ENCODE data around the gene ZBTB5. TPM values are rescaled to one million over a fixed set of nuclear protein-coding genes. Genes with fewer than 3 reads are reported as not detected.
"Not testable (repeated sequence)": the region's sequence is repeated elsewhere in the genome, so short reads cannot be mapped to it uniquely, and the experiment has no call there.

The ZBTB5 gene
- polyA plus RNA-seq, 3 donors: 32.3 to 33.6 (median 32.4) TPM

DNA sequence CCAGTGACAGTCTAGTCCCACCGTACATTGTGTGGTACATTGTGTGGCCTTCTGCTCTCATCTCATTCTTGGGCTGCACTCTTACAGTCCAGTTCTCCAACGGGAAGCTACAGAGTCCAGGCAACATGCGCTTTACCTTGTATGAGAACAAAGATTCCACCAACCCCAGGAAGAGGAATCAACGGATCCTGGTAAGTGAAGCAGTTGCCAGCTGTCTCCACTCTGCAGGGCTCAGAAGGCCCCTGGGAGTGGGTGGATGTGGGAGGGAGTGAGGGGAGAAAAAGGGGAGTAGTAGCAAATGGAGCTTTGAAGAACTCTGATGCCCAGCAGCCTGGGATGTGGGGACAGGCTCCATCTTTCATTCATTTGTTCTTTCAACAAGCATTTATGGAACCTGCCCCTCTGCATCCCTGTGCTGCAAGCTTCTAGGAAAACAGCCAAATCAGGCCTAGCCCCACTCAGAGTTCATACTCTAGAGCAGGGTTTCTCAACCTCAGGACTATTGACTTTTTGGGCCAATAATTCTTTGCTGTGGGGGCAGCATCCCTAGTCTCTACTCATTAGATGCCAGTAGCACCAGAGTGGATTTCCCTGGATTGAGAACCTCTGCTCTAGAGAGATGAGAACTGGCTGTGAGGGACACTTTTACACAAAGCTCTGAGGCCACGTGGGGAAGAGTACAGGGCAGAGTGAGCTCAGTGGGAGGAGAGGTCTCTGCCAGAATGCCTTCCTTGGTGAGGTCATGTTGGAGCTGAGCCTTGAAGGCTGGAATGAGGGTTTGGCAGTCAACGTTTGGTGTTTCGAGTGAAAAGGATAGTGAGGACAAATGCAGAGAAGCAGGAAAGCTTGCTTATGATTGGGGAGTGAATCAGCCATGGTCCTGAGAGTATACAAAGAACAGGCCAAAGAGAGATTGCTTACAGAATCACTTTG lies 21.6 kb upstream of the ZBTB5 start:
- no peak for DNase-seq (ENCODE audit: low read depth in 3 of 3, low spot score in 2 of 3)

DNA sequence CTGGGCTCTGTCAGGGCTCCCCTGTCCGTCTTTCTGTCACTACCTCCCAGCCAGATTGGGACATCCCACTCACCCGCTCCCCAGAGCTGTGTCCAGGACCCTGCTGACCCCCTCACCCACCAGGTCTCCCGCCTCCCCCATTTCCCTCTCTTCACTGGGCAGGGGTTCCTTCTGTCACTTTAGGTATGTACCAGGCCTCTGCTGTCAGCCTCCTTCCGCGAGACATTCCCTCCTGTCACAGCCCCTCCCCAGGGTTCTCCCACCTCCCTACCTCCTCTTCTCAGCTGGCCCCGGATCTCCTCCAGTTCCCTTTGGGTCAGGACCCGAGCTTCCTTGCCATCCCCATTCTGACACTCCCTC lies 21.0 kb upstream of the ZBTB5 start:
- no peak for DNase-seq (ENCODE audit: low read depth in 3 of 3, low spot score in 2 of 3)

DNA sequence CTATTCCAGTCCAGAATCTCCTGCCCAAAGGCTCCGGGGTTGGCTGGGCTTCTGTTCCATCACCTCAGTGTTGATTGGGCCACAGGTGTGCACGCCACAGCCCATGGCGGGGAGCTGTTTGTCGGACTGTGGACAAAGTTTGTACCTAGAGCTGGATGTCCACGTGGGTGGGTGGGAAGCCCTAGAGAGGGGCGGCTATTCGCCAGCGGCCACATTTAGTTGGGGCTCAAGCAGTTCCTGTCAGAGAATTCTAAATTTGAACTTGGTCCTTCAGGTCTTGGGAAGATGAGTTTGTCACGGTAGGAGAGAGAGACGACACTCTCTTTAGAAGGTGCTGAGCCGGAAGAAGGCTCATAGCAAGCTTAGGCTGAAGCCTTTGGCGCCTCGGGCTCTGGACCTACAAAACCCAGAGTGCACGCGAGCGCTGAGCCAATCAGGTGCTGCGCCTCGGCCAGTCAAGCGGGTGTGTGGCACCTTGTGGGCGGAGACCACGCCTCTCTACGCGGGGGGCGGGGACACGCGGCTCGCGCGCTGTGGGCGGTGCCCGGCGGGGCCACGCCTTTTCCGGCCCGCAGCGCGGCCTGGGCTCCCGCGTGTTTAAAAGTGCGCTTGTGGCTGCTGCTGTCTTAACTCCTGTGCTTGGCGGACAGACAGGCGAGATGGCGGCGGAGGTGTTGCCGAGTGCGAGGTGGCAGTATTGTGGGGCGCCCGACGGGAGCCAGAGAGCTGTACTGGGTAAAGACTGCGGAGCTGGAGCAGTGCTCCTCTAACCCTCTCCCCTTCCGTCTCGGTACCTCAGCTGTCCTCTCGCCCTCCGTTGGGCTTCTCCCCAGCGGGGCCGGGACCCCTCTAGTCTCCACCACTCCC lies 20.4 kb upstream of the ZBTB5 start, which contains the start of gene POLR1E:
TSS of gene POLR1E (plus strand) at position 560 of the 867 bp plus-strand sequence. CDS start at position 660, 100 bp downstream.
- DNase-seq (ENCODE audit: low read depth in 3 of 3, low spot score in 2 of 3): peak in 2 of 3 donors; percentile 65 to 80

DNA sequence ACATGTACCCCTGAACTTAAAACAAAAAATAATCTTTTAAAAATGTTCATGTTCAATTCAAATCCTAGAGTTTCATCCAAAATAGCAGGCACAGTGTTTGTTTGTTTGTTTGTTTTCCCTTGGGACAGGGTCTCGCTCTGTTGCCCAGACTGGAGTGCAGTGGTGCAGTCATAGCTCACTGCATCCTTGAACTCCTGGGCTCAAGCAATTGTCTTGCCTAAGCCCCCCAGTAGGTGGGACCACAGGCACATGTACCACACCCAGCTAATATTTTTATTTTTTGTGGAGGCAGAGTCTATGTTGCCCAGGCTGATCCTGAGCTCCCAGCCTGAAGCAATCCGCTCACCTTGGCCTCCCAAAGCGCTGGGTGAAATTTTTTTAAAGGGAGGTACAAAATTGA lies 15.5 kb upstream of the ZBTB5 start:
- no peak for DNase-seq (ENCODE audit: low read depth in 3 of 3, low spot score in 2 of 3)

DNA sequence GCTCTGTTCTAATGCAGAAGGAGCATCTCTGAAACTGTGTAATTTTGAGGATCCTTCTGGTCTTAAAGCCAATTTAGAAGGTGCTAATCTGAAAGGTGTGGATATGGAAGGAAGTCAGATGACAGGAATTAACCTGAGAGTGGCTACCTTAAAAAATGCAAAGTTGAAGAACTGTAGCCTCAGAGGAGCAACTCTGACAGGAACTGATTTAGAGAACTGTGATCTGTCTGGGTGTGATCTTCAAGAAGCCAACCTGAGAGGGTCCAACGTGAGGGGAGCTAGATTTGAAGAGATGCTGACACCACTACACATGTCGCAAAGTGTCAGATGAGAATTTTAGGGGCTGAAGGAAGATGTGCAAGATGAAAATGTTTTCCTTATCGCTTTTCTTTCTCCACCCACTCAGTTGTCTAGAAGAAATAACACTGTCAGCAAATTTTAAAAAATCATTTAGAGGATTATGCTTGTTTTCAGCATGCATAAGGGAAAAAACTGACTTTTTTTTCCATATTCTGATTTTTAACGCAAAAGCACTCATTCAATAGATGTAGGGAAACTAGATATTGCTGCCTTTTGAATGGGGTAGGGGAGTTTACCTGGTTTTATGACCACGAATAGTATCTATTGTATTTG lies 12.9 kb upstream of the ZBTB5 start:
- DNase-seq (ENCODE audit: low read depth in 3 of 3, low spot score in 2 of 3): not testable (repeated sequence)

DNA sequence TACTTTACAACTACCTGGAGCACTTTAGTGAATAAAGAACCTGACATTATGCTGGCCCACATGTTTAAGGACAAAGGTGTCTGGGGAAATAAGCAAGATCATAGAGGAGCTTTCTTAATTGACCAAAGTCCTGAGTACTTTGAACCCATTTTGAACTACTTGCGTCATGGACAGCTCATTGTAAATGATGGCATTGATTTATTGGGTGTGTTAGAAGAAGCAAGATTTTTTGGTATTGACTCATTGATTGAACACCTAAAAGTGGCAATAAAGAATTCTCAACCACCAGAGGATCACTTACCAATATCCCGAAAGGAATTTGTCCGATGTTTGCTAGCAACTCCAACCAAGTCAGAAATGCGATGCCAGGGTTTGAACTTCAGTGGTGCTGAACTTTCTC lies 12.2 kb upstream of the ZBTB5 start:
- not testable (repeated sequence) for DNase-seq (ENCODE audit: low read depth in 3 of 3, low spot score in 2 of 3)

DNA sequence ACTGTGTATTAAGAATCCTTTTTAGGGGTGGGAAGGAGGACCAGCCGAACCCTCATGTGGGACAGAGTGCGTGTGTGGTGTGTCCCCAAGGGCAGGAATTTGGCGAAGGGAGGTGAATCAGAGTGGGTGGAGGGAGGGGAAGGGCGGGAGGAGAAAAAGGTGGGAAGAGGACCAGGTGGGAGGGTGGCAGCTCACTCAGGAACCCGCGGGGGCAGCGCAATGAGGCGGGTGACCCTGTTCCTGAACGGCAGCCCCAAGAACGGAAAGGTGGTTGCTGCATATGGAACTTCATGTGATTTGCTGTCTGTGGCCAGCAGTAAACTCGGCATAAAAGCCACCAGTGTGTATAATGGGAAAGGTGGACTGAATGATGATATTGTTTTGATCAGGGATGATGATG lies 11.7 kb upstream of the ZBTB5 start:
- DNase-seq (ENCODE audit: low read depth in 3 of 3, low spot score in 2 of 3): no peak

DNA sequence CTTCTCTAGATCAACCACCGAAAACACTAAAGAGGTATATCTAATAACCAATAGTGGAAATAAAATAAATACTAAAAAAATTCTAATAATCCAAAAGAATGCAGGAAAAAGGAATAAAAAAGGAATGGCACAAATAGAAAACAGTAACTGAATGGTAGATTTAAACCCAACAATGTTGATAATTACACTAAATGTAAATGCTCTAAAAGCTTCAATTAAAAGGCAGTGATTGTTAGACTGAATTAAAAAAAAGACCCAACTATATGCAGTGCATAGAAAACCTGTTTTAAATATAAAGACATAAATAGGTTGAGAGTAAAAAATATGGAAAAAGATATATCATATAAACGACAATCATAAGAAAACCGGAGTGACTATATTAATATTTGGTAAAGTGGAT lies 9.2 kb upstream of the ZBTB5 start:
- no peak for DNase-seq (ENCODE audit: low read depth in 3 of 3, low spot score in 2 of 3)

DNA sequence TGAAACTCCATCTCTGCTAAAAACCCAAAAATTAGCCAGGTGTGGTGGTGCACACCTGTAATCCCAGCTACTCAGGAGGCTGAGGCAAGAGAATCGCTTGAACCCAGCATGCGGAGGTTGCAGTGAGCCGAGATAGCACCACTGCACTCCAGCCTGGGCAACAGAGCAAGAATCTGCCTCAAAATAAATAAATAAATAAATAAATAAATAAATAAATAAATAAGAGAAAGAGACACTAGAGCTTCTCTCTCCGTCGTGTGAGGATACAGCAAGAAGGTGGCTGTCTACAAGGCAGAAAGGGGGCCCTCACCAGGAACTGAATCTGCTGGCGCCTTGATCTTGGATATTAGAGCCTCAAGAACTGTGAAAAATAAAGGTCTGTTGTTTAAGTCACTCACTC lies 8.7 kb upstream of the ZBTB5 start:
- DNase-seq (ENCODE audit: low read depth in 3 of 3, low spot score in 2 of 3): not testable (repeated sequence)

DNA sequence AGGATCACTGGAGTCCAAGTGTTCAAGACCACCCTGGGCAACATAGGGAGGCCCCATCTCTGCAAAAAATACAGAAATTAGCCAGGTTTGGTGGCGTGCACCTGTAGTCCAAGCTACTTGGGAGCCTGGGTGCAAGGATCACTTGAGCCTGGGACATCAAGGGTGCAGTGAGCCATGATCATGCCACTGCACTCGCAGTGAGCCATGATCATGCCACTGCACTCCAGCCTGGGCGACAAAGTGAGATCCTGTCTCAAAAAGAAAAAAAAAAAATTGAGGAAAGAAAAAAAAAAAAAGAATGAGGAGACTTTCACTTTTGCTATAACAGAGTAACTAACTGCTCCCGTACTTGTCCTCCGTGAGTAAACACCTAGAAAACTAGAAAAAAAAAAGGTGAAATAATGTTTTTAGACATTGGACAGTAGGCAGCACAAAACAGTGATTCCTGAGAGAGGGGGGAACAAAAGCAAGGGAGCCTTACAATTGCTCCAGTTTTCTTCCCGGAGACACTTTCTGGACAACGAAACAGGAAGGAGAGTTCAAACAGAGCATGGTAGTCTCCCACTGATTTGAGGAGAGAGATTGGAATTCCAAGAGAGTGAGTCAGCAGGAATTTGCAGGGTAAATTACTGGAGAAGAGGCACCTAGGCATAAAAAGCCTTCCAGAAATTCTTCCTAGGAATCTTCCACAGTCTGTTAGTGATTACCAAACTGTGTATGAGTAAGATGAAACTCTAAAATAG lies 6.9 kb upstream of the ZBTB5 start:
- no peak for DNase-seq (ENCODE audit: low read depth in 3 of 3, low spot score in 2 of 3)

DNA sequence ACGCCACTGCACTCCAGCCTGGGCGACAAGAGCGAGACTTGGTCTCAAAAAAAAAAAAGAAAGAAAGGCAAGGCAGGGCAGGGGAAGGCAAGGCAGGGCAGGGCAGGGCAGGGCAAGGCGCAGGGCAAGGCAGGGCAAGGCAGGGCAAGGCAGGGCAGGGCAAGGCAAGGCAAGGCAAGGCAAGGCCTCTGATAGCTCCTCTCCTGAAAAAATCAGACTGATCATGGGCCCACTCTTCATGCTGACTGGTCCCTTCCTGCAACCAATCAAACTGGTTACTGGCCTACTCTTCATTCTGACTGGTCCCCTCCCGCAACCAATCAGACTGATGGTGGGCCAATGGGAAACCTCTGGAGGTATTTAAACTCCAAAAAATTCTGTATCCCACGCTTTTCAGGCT lies 3.4 kb upstream of the ZBTB5 start:
- DNase-seq (ENCODE audit: low read depth in 3 of 3, low spot score in 2 of 3): no peak

DNA sequence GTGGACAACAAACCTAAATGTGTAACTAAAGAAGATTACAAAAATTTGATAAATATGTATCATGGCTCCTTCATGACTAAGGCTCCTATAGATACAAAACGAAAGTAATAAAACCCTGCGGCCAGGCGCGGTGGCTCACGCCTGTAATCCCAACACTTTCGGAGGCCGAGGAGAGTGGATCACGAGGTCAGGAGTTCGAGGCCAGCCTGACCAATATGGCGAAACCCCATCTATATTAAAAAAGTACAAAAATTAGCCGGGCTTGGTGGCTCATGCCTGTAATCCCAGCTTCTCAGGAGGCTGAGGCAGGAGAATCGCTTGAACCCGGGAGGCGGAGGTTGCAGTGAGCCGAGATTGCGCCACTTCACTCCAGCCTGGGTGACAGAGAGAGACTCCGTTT lies 2.3 kb upstream of the ZBTB5 start:
- DNase-seq (ENCODE audit: low read depth in 3 of 3, low spot score in 2 of 3): not testable (repeated sequence)

DNA sequence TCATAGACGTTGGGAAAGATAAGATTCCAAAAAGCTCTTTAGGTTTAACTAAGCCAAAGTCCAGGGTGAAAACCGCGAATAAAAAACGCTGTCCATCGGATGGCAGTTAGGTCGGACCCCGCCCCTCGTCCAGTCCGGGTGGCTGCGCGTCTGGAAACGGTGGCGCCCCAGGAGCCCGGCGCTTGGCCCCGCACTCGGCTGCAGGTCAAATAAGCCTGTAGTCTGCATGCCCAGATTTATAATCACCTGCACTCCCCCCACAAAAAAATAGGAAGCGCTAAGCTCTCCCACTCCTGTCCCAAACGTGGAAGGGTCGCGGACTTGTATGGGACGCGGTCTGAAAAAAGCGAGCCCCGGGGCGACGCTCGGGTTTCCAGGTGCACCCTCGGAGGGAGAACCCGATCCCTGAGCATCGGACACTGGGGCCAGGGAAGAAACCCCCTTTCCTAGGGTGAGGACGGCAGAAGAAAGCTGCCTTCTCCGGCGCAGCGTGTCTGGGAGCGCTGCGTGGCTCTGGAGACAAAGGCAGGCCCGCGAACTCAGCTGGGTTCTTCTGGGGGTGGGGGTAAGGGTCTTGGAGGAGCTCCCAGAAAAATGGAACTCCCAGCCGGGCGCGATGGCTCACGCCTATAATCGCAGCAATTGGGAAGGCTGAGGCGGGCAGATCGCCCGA lies 923 bp upstream of the ZBTB5 start:
- peak in 2 of 3 donors; percentile 67 to 74 for DNase-seq (ENCODE audit: low read depth in 3 of 3, low spot score in 2 of 3)

DNA sequence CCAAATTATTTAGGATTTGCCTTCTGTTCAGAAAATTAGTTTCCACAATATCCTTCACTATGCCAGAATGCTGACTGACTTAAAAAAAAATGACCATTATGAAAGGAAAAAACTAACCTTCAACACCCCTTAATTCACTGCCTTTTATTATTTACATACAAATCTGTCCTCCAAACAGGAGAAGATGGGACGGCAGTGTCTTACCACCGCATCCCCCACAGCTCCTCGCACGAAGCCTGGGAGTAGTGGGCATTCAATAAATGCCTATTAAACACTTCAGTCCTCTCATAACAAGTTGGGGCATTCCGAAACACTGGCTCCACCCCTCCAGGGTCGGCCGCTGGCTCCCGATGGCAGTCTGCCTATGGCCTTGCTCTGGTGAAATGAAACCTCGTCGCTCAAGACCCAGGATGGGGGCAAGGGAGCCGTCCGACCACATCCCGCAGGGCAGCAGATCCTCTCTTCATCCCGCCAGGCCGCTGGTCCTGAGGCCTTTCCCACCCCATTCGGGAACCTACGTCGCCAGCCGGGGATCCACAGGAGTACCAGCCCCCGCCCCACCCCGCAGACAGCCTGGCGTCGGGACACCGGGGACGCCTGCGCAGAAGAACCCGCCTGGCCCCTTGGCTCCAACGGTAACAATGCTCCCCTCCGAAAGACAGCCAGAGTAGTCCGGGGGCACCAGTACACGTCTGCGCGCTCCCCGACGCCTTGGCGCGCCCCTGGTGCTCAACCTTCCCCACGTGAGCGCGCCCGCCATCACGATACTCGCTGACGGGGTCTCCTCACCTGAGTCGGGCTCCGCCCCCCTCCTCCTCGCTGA lies 613 bp downstream of the ZBTB5 start:
- DNase-seq (ENCODE audit: low read depth in 3 of 3, low spot score in 2 of 3): peak in 1 of 3 donors; percentile 57

DNA sequence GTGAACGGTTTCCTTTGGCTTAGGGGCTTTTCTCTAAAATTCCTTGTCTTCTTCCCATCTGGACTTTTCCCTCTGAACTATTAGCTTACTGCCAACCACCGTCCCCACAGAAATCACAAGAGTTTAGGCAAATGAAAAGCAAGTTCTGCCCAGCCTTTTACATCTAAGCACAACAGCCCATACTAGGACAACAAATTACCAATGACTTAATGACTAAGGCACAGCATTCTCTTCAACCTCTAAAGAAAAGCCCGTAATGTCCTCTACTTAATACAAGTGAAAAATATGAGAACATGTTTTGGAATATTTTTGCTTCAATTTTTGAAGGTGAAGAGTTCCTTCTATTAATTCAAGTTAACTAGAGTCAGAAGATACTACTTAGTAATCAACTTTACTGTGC lies 1.2 kb downstream of the ZBTB5 start:
- no peak for DNase-seq (ENCODE audit: low read depth in 3 of 3, low spot score in 2 of 3)

DNA sequence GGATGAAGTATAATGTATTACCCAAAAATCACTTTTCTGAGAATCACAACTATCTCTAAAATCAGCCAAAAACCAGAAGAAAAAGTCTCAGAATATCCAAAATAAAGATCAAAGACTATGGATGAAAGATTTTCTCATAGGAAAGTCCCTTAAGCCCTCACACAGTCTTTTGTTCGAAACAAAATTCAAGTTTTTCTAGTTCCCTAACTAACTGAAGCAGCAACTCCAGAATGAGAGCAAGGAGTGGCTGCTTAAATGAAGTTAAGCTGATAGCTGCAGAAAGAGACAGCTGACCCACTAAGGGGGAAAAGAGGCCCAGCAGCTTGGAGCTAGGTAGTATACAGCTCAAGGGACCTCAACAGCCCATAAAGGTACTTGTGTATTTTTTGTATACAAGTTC lies 8.4 kb downstream of the ZBTB5 start:
- no peak for DNase-seq (ENCODE audit: low read depth in 3 of 3, low spot score in 2 of 3)

DNA sequence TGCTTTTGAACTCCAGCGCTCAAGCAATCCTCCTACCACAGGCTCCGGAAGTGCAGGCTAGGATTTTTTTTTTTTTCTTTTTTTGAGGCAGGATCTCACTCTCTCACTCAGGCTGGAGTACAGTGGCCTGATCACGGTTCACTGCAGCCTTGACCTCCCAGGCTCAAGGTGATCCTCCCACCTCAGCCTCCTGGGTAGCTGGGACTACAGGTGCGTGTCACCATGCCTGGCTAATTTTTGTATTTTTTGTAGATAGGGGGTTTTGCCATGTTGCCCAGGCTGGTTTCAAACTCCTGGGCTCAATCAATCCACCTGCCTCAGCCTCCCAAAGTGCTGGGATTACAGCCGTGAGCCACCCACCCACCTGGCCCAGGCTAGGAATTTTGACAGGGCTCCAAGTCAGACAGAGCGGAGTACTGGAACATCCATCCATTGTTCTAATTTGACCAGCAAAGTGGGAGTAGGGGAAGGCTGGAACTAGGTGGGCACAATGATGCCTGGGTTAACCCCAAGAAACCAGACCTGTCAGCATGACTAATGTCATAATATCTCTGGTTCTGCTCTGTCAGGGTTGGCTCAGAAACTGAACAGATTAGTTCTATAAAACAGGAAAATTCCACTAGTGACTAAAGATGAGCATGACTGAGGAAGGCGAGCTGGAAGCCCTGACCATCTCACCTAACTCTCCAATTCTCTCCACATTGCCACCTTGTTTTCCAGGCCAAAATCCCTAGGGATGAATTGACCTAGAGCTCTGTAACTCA lies 9.2 kb downstream of the ZBTB5 start:
- no peak for DNase-seq (ENCODE audit: low read depth in 3 of 3, low spot score in 2 of 3)

DNA sequence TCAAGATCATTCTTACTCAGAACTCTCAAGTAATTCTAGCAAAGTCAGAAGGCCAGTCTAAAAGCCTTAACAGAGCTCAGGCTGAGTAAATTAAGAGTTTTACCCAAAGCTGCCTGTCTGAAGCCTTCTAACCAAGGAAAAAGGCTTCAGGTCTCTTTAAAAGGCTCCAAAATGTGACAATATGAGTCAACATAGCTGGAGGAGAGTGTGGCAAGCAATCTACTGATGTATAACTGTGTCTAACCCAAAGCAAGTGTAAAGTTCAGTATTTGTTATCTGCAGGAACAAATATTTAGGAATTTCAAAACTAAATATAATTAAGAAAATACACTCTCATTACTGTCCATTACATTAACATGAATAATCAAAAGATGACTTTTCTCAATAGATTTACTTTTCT lies 11.0 kb downstream of the ZBTB5 start:
- no peak for DNase-seq (ENCODE audit: low read depth in 3 of 3, low spot score in 2 of 3)

Measured in right renal cortex interstitium (tissue), 3 donors.